Heart right ventricle (tissue), 16 donors: ENCODE measurements around the gene PRKCE. TPM values are rescaled to one million over a fixed set of nuclear protein-coding genes. Genes with fewer than 3 reads are reported as not detected.

ENCODE experiments used
- ATAC-seq, 8 donors: fragments of 200-7000 bp; cut with Tn5 transposase; one replicate each; pipeline ENCODE4 v1.9.1; 2020; ENCODE audit warnings: mild to moderate bottlenecking in 8 of 8, moderate library complexity in 8 of 8, moderate number of reproducible peaks in 1 of 8
- DNase-seq, 2 donors: peaks; one replicate each; pipeline ENCODE4 v3.0.0-alpha.2; 2020
- H3K27ac ChIP-seq, 10 donors: fragments of 200-600 bp; sonication (generic) in 2 of 10; one replicate each; pipeline versions ENCODE4 v1.5.0 to v1.8.0; 2020 to 2022; ENCODE audit warnings: mild to moderate bottlenecking in 3 of 10
- H3K27me3 ChIP-seq, 7 donors: fragments of 200-600 bp; one replicate each; pipeline ENCODE4 v1.8.0; 2021 to 2022; ENCODE audit warnings: mild to moderate bottlenecking in 2 of 7
- H3K36me3 ChIP-seq, 9 donors: fragments of 200-600 bp; sonication (generic) in 1 of 9; one replicate each; pipeline versions ENCODE4 v1.5.0 to v1.8.0; 2020 to 2022; ENCODE audit warnings: mild to moderate bottlenecking in 2 of 9
- H3K4me1 ChIP-seq, 9 donors: fragments of 200-600 bp; sonication (generic) in 1 of 9; one replicate each; pipeline versions ENCODE4 v1.5.0 to v1.8.0; 2020 to 2022; ENCODE audit warnings: mild to moderate bottlenecking in 4 of 9
- H3K4me3 ChIP-seq, 10 donors: fragments of 200-600 bp; sonication (generic) in 2 of 10; one replicate each; pipeline versions ENCODE4 v1.5.0 to v1.8.0; 2020 to 2022; ENCODE audit warnings: mild to moderate bottlenecking in 7 of 10, moderate library complexity in 2 of 10
- H3K9me3 ChIP-seq, 11 donors: fragments of 200-600 bp in 10 of 11; sonication (generic) in 2 of 11; one replicate each; pipeline versions ENCODE4 v1.5.0 to v1.8.0; 2013 to 2022; ENCODE audit warnings: mild to moderate bottlenecking in 2 of 11, control low read depth in 1 of 11, moderate library complexity in 1 of 11
- WGBS, 2 donors: extraction: QIAGEN DNeasy Blood & Tissue Kit; methylation state at CpG; one replicate each; pipeline ENCODE4 v1.1.7; 2013; ENCODE audit warnings: inconsistent platforms in 1 of 2; 5-methylcytosine and 5-hydroxymethylcytosine counted together
- intact Hi-C, 10 donors: fragments of 100-400 bp; cut with DNase I; formaldehyde crosslinking; loops; one replicate each; pipeline versions ENCODE4 v1.11.1 to v1.14.2; 2022
- polyA plus RNA-seq, 2 donors: library from polyadenylated mRNA; stranded (reverse); fragments of 200-250 nt; gene quantifications; one replicate each; pipeline ENCODE4 v1.2.3, GENCODE V29; 2013
- total RNA-seq, 10 donors: library from RNA; stranded (reverse); fragmentation: NEBNext Ultra II Directional in 3 of 10; extraction: Animal tissue kit (Norgen Biotek cat#: 25700) in 3 of 10; gene quantifications; one replicate each; pipeline versions ENCODE4 v1.2.1 to v1.2.4, GENCODE V29; 2021 to 2023
- TF ChIP-seq, protein P1 (sequence below), 9 donors: fragments of 200-600 bp; sonication (generic) in 2 of 9; IDR thresholded peaks; one replicate each; pipeline versions ENCODE4 v1.5.0 to v1.8.0; 2021 to 2022; ENCODE audit warnings: antibody characterized with exemption in 9 of 9, mild to moderate bottlenecking in 5 of 9, moderate library complexity in 1 of 9
- donor health status: Arrhythmogenic right ventricular cardiomyopathy.
- donor health status: ischemic (EF 13 %, LVEDD 7.1; RV severe dilation, severe dysfunction).
- donor health status: healthy with polysubstance abuse.
- donor health status: DM: no; HTN: yes; CAD: no.
- donor health status: DM: no; HTN: no; CAD: no.
- donor health status: ischemic (EF 25% LVEDD 6.9; RV normal size, moderate dysfunction).
- donor health status: ischemic (EF 25% LVEDD 5.7; RV mildly dilated, moderate dysfunction).
- donor health status: healthy.
- donor health status: DM: yes; HTN: yes; CAD: no.
- donor health status: Ischemic cardiomyopathy.
- donor health status: ischemic (EF 35%, LVEDD 5.7; RV mildly dilated, moderate dysfunction).
- donor health status: nonischemic (EF 11% LVEDD 7.7; RV severe dilation, severe dysfunction).
- donor health status: DM: yes; HTN: yes; CAD: no.
- donor health status: PGD.
- donor health status: ischemic (EF 29% LVEDD 5.4; RV normal size, mild dysfunction).
- donor health status: nonischemic (EF 23%, LVEDD 6.1; RV moderate dilation, normal function).

Gene PRKCE
- total and polyA plus RNA-seq, 12 donors: 3.7 to 22.7 (median 16.7) TPM

DNA sequence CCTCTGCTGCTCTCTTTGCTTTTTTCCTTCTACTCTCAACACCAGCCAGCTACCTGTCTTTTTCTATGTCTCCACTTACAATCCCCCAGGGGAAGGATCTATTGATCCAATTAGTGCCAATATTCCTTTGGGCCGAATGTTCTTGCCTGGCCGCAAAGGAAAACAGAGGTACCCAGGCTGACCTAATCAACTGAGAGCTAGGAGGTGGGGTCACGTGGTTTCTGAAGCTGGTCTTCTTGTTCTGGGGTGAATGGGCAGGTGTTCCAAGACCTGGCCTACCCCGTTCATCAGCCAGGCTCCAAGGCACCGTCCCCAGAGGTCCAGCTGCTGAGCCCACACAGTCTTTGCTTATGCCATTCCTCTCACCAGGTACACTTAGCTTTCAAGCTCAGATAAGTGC lies 580.2 kb downstream of the PRKCE start:
- Histone ChIP-seq H3K27me3 (no peaks in the 10 kb centered on the region), H3K36me3 (no peaks in the 10 kb centered on the region), H3K9me3 (no peaks in the 10 kb centered on the region), H3K4me3 (no peak overlapping the region), H3K4me1 (peaks cover 3 to 25% (median 19%) of the 10 kb centered on the region in 9 donors), H3K27ac (peak overlapping the region in 6 of 10 donors; percentile 24 to 54 (median 42))
- TF ChIP-seq, protein P1, sequence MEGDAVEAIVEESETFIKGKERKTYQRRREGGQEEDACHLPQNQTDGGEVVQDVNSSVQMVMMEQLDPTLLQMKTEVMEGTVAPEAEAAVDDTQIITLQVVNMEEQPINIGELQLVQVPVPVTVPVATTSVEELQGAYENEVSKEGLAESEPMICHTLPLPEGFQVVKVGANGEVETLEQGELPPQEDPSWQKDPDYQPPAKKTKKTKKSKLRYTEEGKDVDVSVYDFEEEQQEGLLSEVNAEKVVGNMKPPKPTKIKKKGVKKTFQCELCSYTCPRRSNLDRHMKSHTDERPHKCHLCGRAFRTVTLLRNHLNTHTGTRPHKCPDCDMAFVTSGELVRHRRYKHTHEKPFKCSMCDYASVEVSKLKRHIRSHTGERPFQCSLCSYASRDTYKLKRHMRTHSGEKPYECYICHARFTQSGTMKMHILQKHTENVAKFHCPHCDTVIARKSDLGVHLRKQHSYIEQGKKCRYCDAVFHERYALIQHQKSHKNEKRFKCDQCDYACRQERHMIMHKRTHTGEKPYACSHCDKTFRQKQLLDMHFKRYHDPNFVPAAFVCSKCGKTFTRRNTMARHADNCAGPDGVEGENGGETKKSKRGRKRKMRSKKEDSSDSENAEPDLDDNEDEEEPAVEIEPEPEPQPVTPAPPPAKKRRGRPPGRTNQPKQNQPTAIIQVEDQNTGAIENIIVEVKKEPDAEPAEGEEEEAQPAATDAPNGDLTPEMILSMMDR (IDR thresholded peaks at IDR 0.05): no peak
- no peak for ATAC-seq
- 93 to 96% methylated on average over 5 of the region's 5 CpGs for WGBS, 2 donors
- DNase-seq: no peak
- intact Hi-C loops: loop anchor here in 5 of 10 donors (2.0 to 10.0 kb wide), 5 partner anchors 45 to 223 kb away; no protein-coding TSS in a partner anchor

DNA sequence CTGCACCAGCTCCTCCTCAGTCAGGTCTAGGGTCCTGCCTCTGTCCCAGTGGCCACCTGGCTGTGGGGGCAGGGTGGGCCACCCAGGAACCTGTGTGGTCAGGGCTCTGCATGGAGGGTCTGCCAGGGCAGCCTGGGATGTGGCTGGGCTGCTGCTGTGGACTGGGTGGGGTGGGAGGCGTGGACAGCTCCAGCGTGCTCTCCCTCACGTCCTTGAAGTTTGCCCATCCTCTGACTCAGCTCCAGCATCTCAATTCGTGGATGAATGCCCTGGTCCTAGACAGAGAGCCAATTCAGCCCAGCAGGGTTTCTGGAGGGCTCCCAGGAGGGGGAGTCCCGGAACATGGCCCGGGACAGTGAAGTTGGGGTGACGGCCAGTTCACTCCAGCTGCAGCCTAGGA lies 581.4 kb downstream of the PRKCE start:
- no peak for DNase-seq
- TF ChIP-seq, protein P1 (IDR thresholded peaks at IDR 0.05): no peak
- Histone ChIP-seq H3K9me3 (no peaks in the 10 kb centered on the region), H3K27me3 (no peaks in the 10 kb centered on the region), H3K4me3 (no peak overlapping the region), H3K4me1 (peaks cover 3 to 25% (median 19%) of the 10 kb centered on the region in 9 donors), H3K36me3 (no peaks in the 10 kb centered on the region), H3K27ac (no peak overlapping the region)
- ATAC-seq: no peak
- intact Hi-C loops: loop anchor here in 4 of 10 donors (5.0 to 10.0 kb wide), 4 partner anchors 122 to 222 kb away; no protein-coding TSS in a partner anchor
- WGBS, 2 donors: 63 to 79% methylated on average over 7 of the region's 7 CpGs

DNA sequence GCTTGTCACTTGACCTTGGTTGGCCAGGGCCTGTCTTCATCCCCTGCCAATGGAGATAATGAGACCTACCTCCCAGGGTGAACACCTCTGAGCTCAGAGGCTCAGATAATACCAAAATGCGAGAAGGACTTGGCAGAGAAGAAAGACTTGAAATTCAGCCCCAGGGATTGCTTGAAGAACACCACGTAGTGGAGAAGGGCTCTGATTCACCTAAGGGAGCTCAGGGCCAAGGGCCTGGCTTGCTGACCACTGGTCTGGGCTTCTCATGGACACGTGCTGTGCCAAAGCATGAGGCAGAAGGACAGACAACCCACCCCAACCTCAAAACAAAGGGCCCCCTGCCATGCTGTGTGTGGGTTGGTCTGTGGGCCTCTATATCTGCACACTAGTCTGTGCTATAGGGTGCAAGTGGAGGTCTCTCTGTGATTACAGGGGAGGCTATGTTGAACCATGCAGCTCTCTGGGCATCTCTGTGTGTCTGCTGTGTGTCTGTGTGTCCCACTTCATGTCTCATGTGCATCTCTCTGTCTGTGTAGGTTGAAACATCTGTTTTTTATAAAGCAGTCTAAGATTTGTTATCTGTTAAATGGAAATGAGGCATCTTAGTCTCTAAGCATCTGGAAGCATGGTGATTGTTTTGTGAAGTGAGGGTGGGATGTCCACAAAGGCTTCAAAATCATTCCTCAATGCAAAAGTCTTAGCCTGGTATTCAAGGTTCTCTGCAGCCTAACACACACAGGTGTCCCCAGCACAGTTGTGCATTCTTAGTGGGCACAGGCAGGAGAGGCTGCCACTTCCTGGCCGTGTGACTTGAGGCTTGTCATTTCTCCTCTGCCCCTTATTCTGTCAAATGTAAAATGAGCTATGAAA lies 584.8 kb downstream of the PRKCE start:
- Histone ChIP-seq H3K36me3 (no peaks in the 10 kb centered on the region), H3K27me3 (no peaks in the 10 kb centered on the region), H3K27ac (no peak overlapping the region), H3K4me3 (no peak overlapping the region), H3K4me1 (peaks cover 0 to 15% (median 5%) of the 10 kb centered on the region in 9 donors), H3K9me3 (no peaks in the 10 kb centered on the region)
- TF ChIP-seq, protein P1 (IDR thresholded peaks at IDR 0.05): no peak
- ATAC-seq (peak in 1 of 8 donors; percentile 32), DNase-seq (no peak)
- WGBS, 2 donors: 85 to 87% methylated on average over 4 of the region's 4 CpGs
- intact Hi-C loops: loop anchor here in 2 of 10 donors (10.0 kb wide), 3 partner anchors 119 to 219 kb away; no protein-coding TSS in a partner anchor

DNA sequence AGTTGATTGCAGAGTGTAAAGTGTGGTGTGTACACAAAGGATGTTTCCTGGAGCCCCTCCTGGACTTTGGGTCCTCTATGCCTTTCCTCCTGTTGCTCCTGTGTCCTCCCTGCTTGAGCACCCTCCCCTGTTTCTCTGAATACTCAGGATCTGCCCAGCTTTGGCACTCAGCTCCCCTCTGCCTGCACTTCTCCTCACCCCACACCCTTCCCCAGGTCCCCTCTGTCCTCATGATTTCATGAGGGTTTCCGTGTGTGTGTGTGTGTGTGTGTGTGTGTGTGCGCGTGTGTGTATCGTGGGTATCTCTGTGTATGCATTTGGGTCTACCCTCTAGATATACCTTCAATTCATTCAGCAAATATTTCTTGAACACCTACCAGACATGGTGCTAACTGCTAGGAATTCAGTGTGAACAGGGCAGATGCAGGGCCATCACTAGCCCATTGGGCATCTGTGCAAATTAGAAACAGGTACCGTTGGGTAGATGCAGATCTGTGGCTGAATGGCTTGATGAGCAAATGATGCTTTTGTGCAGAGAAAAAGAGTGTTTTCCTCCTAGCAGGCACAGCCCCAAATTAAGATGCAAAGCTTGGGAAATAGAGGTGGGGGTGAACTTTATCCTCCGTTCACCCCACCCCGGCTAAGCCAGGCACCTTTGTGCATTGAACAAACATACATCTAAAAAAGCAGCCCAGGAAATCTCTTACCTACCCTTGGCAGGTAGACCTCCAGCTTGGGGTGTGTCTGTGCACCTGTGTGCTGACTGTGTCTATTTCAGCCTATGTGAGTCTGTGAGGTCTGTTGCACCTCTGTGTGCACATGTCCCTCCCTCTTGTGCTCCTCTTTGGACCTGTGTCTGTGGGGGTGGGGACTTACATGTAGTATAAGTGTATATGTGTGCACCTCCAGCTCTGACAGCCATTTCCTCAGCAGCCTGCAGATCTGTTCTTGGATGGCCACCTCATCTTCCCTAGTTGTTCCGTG lies 585.7 kb downstream of the PRKCE start:
- Histone ChIP-seq H3K36me3 (no peaks in the 10 kb centered on the region), H3K27ac (no peak overlapping the region), H3K4me1 (peaks cover 0 to 16% (median 0%) of the 10 kb centered on the region in 9 donors), H3K27me3 (no peaks in the 10 kb centered on the region), H3K4me3 (no peak overlapping the region), H3K9me3 (no peaks in the 10 kb centered on the region)
- intact Hi-C loops: loop anchor here in 2 of 10 donors (10.0 kb wide), 3 partner anchors 118 to 218 kb away; no protein-coding TSS in a partner anchor
- TF ChIP-seq, protein P1 (IDR thresholded peaks at IDR 0.05): no peak
- DNase-seq (no peak), ATAC-seq (no peak)
- 84 to 85% methylated on average over 8 of the region's 8 CpGs for WGBS, 2 donors
